B cell (primary cell): ENCODE results near the gene NFATC1.

Source experiments
- CTCF ChIP-seq: fragments of 200-600 bp; IDR thresholded peaks from one replicate; pipeline ENCODE4 v1.8.0; 2022; ENCODE audit warnings: antibody characterized with exemption, mild to moderate bottlenecking
- EZH2 ChIP-seq: IDR thresholded peaks from 2 replicates; pipeline ENCODE4 v1.6.1; 2012; ENCODE audit warnings: borderline replicate concordance, low read depth, mild to moderate bottlenecking, moderate library complexity, low read length; ENCODE audit not compliant: insufficient read depth, poor library complexity, severe bottlenecking

- TF ChIP-seq CTCF (no peak), EZH2 (no peak)
These were observed 33.8 kb upstream of the NFATC1 start for GRCh38 chr18:79361766-79362522.
